ENCODE data around the gene WHRN.

WHRN gene

DNA sequence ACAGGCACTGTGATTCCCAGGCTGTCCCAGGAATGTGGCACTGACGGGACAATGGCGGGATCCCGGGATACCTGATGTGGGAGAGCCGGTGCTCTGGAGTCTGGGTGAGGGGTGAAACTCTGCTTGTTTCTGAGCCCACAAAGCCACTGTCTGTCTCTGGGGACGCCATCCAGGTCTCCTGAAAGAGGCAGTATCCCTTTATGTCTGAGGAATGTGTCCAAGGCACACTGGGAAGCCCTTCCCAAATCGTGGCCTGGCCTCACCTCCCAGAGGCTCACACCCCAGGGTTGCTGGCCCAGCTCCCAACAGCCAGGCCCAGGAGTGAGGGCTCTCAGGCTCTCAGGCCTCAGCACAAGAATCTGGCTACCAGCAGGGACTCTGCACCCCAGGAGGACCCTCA, 148.5 kb downstream of the WHRN start:
- DNase-seq: no peak

DNA sequence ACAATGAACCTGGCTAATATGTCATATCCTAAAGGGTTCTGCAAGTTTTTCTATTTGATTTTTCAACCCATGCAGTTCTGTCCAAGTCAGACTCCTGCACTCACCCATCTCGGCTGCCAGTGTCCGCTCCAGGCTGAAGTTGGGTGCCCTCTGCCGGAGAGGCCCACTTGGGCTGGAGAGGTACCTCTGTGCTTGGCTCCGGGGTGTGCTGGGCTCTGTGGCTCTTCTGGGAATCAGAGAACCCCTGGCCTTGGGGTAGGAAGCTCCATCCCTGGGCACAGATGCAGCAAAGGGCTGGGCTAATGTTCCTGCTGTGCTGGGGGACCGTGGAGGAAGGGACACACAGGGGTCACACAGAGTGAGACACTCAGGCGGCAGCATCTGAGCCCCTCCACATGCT, 149.5 kb downstream of the WHRN start:
- no peak for DNase-seq
